Heart left ventricle (tissue), 13 donors: ENCODE data around the gene GRB7.

Experiments used
- CTCF ChIP-seq, 12 donors: fragments of 200-600 bp; sonication (generic) in 4 of 12; IDR thresholded peaks; one replicate each; pipeline versions ENCODE4 v1.5.0 to v1.8.0; 2018 to 2022; ENCODE audit warnings: antibody characterized with exemption in 12 of 12, mild to moderate bottlenecking in 5 of 12
- POLR2A ChIP-seq, 2 donors: fragments of 450-650 bp; IDR thresholded peaks; one replicate each; pipeline ENCODE4 v1.6.1; 2017; ENCODE audit warnings: antibody characterized with exemption in 2 of 2, mild to moderate bottlenecking in 2 of 2, moderate library complexity in 2 of 2
- donor health status: ischemic (EF 13 %, LVEDD 7.1; RV severe dilation, severe dysfunction).
- donor health status: DM: no; HTN: yes; CAD: no.
- donor health status: DM: no; HTN: no; CAD: no.
- donor health status: ischemic (EF 25% LVEDD 6.9; RV normal size, moderate dysfunction).
- donor health status: ischemic (EF 25% LVEDD 5.7; RV mildly dilated, moderate dysfunction).
- donor health status: ischemic (EF 35%, LVEDD 5.7; RV mildly dilated, moderate dysfunction).
- donor health status: nonischemic (EF 11% LVEDD 7.7; RV severe dilation, severe dysfunction).
- donor health status: DM: yes; HTN: yes; CAD: no.
- donor health status: PGD.
- donor health status: ischemic (EF 29% LVEDD 5.4; RV normal size, mild dysfunction).
- donor health status: nonischemic (EF 23%, LVEDD 6.1; RV moderate dilation, normal function).

GRCh38 chr17:39757931-39758873 lies 20.5 kb downstream of the GRB7 start:
- TF ChIP-seq CTCF (IDR thresholded peaks at IDR 0.05), result no peak
- TF ChIP-seq POLR2A (IDR thresholded peaks at IDR 0.05), result no peak
